ENCODE data around the gene WTAP.
A peak's percentile ranks its signal among the peaks of the same experiment; 100 is the strongest.
"Not testable (repeated sequence)": the region's sequence is repeated elsewhere in the genome, so short reads cannot be mapped to it uniquely, and the experiment has no call there.

The WTAP gene

GRCh38 chr6:159729598-159730331 is 2.5 kb downstream of the WTAP start:
- no peak for DNase-seq

GRCh38 chr6:159730332-159730676 is 3.0 kb downstream of the WTAP start:
- DNase-seq, result no peak

GRCh38 chr6:159732550-159732949 is 5.2 kb downstream of the WTAP start:
- DNase-seq, result not testable (repeated sequence)

GRCh38 chr6:159733395-159733794 is 6.1 kb downstream of the WTAP start:
- DNase-seq, result not testable (repeated sequence)

GRCh38 chr6:159736908-159737307 is 9.6 kb downstream of the WTAP start:
- no peak for DNase-seq

GRCh38 chr6:159739341-159739740 is 12.0 kb downstream of the WTAP start:
- no peak for DNase-seq

GRCh38 chr6:159742165-159742564 is 14.9 kb downstream of the WTAP start:
- DNase-seq, result no peak

GRCh38 chr6:159745081-159745480 is 17.8 kb downstream of the WTAP start:
- DNase-seq, result no peak

- DNase-seq, result no peak
These were observed 19.5 kb downstream of the WTAP start for GRCh38 chr6:159746759-159747158.

- DNase-seq, result not testable (repeated sequence)
These were observed 20.8 kb downstream of the WTAP start for GRCh38 chr6:159748127-159748526.

- no peak for DNase-seq
These were observed 24.1 kb downstream of the WTAP start for GRCh38 chr6:159751448-159751847.

- DNase-seq, result no peak
These were observed 26.0 kb downstream of the WTAP start for GRCh38 chr6:159753081-159753872.

GRCh38 chr6:159754401-159754800 is 27.1 kb downstream of the WTAP start:
- DNase-seq, result no peak

- DNase-seq, result peak; percentile 28
These were observed 27.9 kb downstream of the WTAP start for GRCh38 chr6:159754959-159755914.

GRCh38 chr6:159756508-159756907 is 29.2 kb downstream of the WTAP start:
- peak; percentile 82 for DNase-seq

- DNase-seq, result no peak
These were observed 31.0 kb downstream of the WTAP start for GRCh38 chr6:159758031-159759001.

GRCh38 chr6:159759645-159760044 is 32.3 kb downstream of the WTAP start:
- no peak for DNase-seq

- no peak for DNase-seq
These were observed 33.3 kb downstream of the WTAP start for GRCh38 chr6:159760602-159761057.

- no peak for DNase-seq
These were observed 34.0 kb downstream of the WTAP start for GRCh38 chr6:159761129-159761872.

GRCh38 chr6:159761873-159762680 is 34.8 kb downstream of the WTAP start, which contains the start of gene ACAT2:
ACAT2 (plus strand) TSS chr6:159762045; CDS start chr6:159762088, 43 bp downstream.
- DNase-seq, result peak; percentile 94
